Activated CD4-positive, alpha-beta T cell treated with anti-CD3 and anti-CD28 coated beads, Interleukin-2, amount 10 ng/mL, durations not matched to agents 24 days and 14 days (primary cell): ENCODE data around the gene ZFC3H1. TPM values are rescaled to one million over a fixed set of nuclear protein-coding genes. Genes with fewer than 3 reads are reported as not detected.

ENCODE experiments used
- DNase-seq: peaks from one replicate; pipeline ENCODE4 v3.0.0; 2022
- H3K27ac Mint-ChIP-seq: one replicate; pipeline ENCODE4 v1.8.0; 2022; ENCODE audit warnings: mild to moderate bottlenecking, mixed read lengths
- H3K27me3 Mint-ChIP-seq: one replicate; pipeline ENCODE4 v1.8.0; 2022; ENCODE audit warnings: mixed read lengths
- H3K36me3 Mint-ChIP-seq: one replicate; pipeline ENCODE4 v1.8.0; 2022; ENCODE audit warnings: low read depth, mild to moderate bottlenecking, mixed read lengths
- H3K4me1 Mint-ChIP-seq: one replicate; pipeline ENCODE4 v1.8.0; 2021; ENCODE audit warnings: mixed read lengths
- H3K4me3 Mint-ChIP-seq: one replicate; pipeline ENCODE4 v1.8.0; 2022; ENCODE audit warnings: mild to moderate bottlenecking, moderate library complexity, mixed read lengths
- H3K9me3 Mint-ChIP-seq: one replicate; pipeline ENCODE4 v1.8.0; 2021; ENCODE audit warnings: mixed read lengths
- intact Hi-C: fragments of 100-400 bp; cut with micrococcal nuclease; formaldehyde crosslinking; loops from one replicate; pipeline ENCODE4 v1.15.1; 2023
- total RNA-seq: library from RNA; stranded (reverse); gene quantifications from 2 replicates; pipeline ENCODE4 v1.2.3, GENCODE V29; 2022

The ZFC3H1 gene
- total RNA-seq, 1 donor from 2014 or later = 64.6 TPM

GRCh38 chr12:71638499-71638898 lies 25.1 kb downstream of the ZFC3H1 start:
- DNase-seq = no peak
- no peaks in the 10 kb centered on the region for H3K9me3 Mint-ChIP-seq
- peaks cover 15% of the 10 kb centered on the region for H3K4me1 Mint-ChIP-seq
- no peaks in the 10 kb centered on the region for H3K27me3 Mint-ChIP-seq
- no peak overlapping the region for H3K4me3 Mint-ChIP-seq
- intact Hi-C loops = no loop called here
- H3K36me3 Mint-ChIP-seq = peaks cover 67% of the 10 kb centered on the region
- no peak overlapping the region for H3K27ac Mint-ChIP-seq

- DNase-seq = peak; percentile 76
- Mint-ChIP-seq H3K4me3 (no peak overlapping the region), H3K27me3 (no peaks in the 10 kb centered on the region), H3K4me1 (peaks cover 10% of the 10 kb centered on the region), H3K36me3 (peaks cover 67% of the 10 kb centered on the region), H3K27ac (peak overlapping the region; percentile 67), H3K9me3 (no peaks in the 10 kb centered on the region)
- intact Hi-C loops = loop anchor here (1.0 to 2.0 kb wide), 2 partner anchors 110 to 221 kb away; no protein-coding TSS in a partner anchor
Observed at GRCh38 chr12:71636704-71637115, 26.9 kb downstream of the ZFC3H1 start.

GRCh38 chr12:71627438-71628002 lies 36.1 kb downstream of the ZFC3H1 start:
- H3K27me3 Mint-ChIP-seq = no peaks in the 10 kb centered on the region
- H3K36me3 Mint-ChIP-seq = peaks cover 59% of the 10 kb centered on the region
- H3K4me1 Mint-ChIP-seq = peaks cover 12% of the 10 kb centered on the region
- DNase-seq = no peak
- no peak overlapping the region for H3K4me3 Mint-ChIP-seq
- H3K9me3 Mint-ChIP-seq = no peaks in the 10 kb centered on the region
- H3K27ac Mint-ChIP-seq = no peak overlapping the region
- intact Hi-C loops = no loop called here

GRCh38 chr12:71626768-71627167 lies 36.9 kb downstream of the ZFC3H1 start:
- H3K4me3 Mint-ChIP-seq = no peak overlapping the region
- peaks cover 13% of the 10 kb centered on the region for H3K4me1 Mint-ChIP-seq
- peaks cover 58% of the 10 kb centered on the region for H3K36me3 Mint-ChIP-seq
- intact Hi-C loops = no loop called here
- H3K27me3 Mint-ChIP-seq = no peaks in the 10 kb centered on the region
- DNase-seq = no peak
- H3K9me3 Mint-ChIP-seq = no peaks in the 10 kb centered on the region
- no peak overlapping the region for H3K27ac Mint-ChIP-seq

GRCh38 chr12:71626098-71626497 lies 37.5 kb downstream of the ZFC3H1 start:
- H3K36me3 Mint-ChIP-seq = peaks cover 63% of the 10 kb centered on the region
- peak overlapping the region; percentile 70 for H3K4me3 Mint-ChIP-seq
- intact Hi-C loops = no loop called here

GRCh38 chr12:71625476-71625875 lies 38.2 kb downstream of the ZFC3H1 start:
- no peaks in the 10 kb centered on the region for H3K9me3 Mint-ChIP-seq
- no peak for DNase-seq
- H3K4me1 Mint-ChIP-seq = peaks cover 14% of the 10 kb centered on the region
- H3K27ac Mint-ChIP-seq = peak overlapping the region; percentile 20
- no peaks in the 10 kb centered on the region for H3K27me3 Mint-ChIP-seq
- H3K4me3 Mint-ChIP-seq = no peak overlapping the region
- intact Hi-C loops = no loop called here
- peaks cover 66% of the 10 kb centered on the region for H3K36me3 Mint-ChIP-seq

More at GRCh38 chr12:71626098-71626497, 37.5 kb downstream of the ZFC3H1 start:
- peaks cover 14% of the 10 kb centered on the region for H3K4me1 Mint-ChIP-seq
- no peaks in the 10 kb centered on the region for H3K27me3 Mint-ChIP-seq
- DNase-seq = no peak
- H3K9me3 Mint-ChIP-seq = no peaks in the 10 kb centered on the region
- peak overlapping the region; percentile 62 for H3K27ac Mint-ChIP-seq

- H3K4me1 Mint-ChIP-seq = peaks cover 14% of the 10 kb centered on the region
- H3K27ac Mint-ChIP-seq = no peak overlapping the region
- no peaks in the 10 kb centered on the region for H3K27me3 Mint-ChIP-seq
- DNase-seq = no peak
- no peak overlapping the region for H3K4me3 Mint-ChIP-seq
- no peaks in the 10 kb centered on the region for H3K9me3 Mint-ChIP-seq
- intact Hi-C loops = no loop called here
- peaks cover 69% of the 10 kb centered on the region for H3K36me3 Mint-ChIP-seq
Observed at GRCh38 chr12:71621938-71622337, 41.7 kb downstream of the ZFC3H1 start.

GRCh38 chr12:71610031-71610795 lies 53.4 kb downstream of the ZFC3H1 start:
- Mint-ChIP-seq H3K4me3 (peak overlapping the region; percentile 32), H3K36me3 (peaks cover 78% of the 10 kb centered on the region), H3K27ac (peak overlapping the region; percentile 76), H3K4me1 (peaks cover 11% of the 10 kb centered on the region), H3K27me3 (no peaks in the 10 kb centered on the region), H3K9me3 (no peaks in the 10 kb centered on the region)
- DNase-seq = no peak
- intact Hi-C loops = no loop called here

GRCh38 chr12:71607494-71608330 lies 55.9 kb downstream of the ZFC3H1 start:
- peaks cover 9% of the 10 kb centered on the region for H3K4me1 Mint-ChIP-seq
- intact Hi-C loops = no loop called here
- no peak for DNase-seq
- no peak overlapping the region for H3K27ac Mint-ChIP-seq
- H3K4me3 Mint-ChIP-seq = no peak overlapping the region
- H3K9me3 Mint-ChIP-seq = no peaks in the 10 kb centered on the region
- no peaks in the 10 kb centered on the region for H3K27me3 Mint-ChIP-seq
- peaks cover 66% of the 10 kb centered on the region for H3K36me3 Mint-ChIP-seq

GRCh38 chr12:71605039-71605438 lies 58.6 kb downstream of the ZFC3H1 start:
- Mint-ChIP-seq H3K27me3 (peaks cover 4% of the 10 kb centered on the region), H3K36me3 (peaks cover 43% of the 10 kb centered on the region), H3K9me3 (peaks cover 3% of the 10 kb centered on the region), H3K4me1 (peaks cover 3% of the 10 kb centered on the region), H3K27ac (no peak overlapping the region), H3K4me3 (no peak overlapping the region)
- intact Hi-C loops = no loop called here
- no peak for DNase-seq

GRCh38 chr12:71602761-71603577 lies 60.7 kb downstream of the ZFC3H1 start:
- H3K27ac Mint-ChIP-seq = no peak overlapping the region
- intact Hi-C loops = no loop called here
- H3K4me3 Mint-ChIP-seq = no peak overlapping the region
- H3K36me3 Mint-ChIP-seq = peaks cover 28% of the 10 kb centered on the region
- H3K27me3 Mint-ChIP-seq = peaks cover 9% of the 10 kb centered on the region
- H3K9me3 Mint-ChIP-seq = peaks cover 16% of the 10 kb centered on the region
- DNase-seq = no peak
- H3K4me1 Mint-ChIP-seq = no peaks in the 10 kb centered on the region

- DNase-seq = no peak
- intact Hi-C loops = no loop called here
- H3K9me3 Mint-ChIP-seq = peaks cover 16% of the 10 kb centered on the region
- H3K4me3 Mint-ChIP-seq = no peak overlapping the region
- H3K4me1 Mint-ChIP-seq = no peaks in the 10 kb centered on the region
- H3K27ac Mint-ChIP-seq = no peak overlapping the region
- H3K27me3 Mint-ChIP-seq = peaks cover 14% of the 10 kb centered on the region
- H3K36me3 Mint-ChIP-seq = peaks cover 15% of the 10 kb centered on the region
Observed at GRCh38 chr12:71601546-71601945, 62.1 kb downstream of the ZFC3H1 start.

- peaks cover 16% of the 10 kb centered on the region for H3K9me3 Mint-ChIP-seq
- no peak overlapping the region for H3K4me3 Mint-ChIP-seq
- intact Hi-C loops = no loop called here
- no peaks in the 10 kb centered on the region for H3K36me3 Mint-ChIP-seq
- H3K27ac Mint-ChIP-seq = no peak overlapping the region
- H3K27me3 Mint-ChIP-seq = peaks cover 16% of the 10 kb centered on the region
- H3K4me1 Mint-ChIP-seq = no peaks in the 10 kb centered on the region
- DNase-seq = no peak
Observed at GRCh38 chr12:71599210-71599609, 64.4 kb downstream of the ZFC3H1 start.
